Measurements from ENCODE around the gene CACNB4. TPM values are rescaled to one million over a fixed set of nuclear protein-coding genes. Genes with fewer than 3 reads are reported as not detected.

The CACNB4 gene
- total and polyA plus RNA-seq, 10 of the 15 experiments (the other 5 are each of a cell fraction or from before 2014, with no cell fraction given) = 2.0 to 21.6 (median 9.3) TPM

- TF ChIP-seq MLLT1 (IDR thresholded peaks at IDR 0.05) (no peak), SREBF1 (IDR thresholded peaks at IDR 0.05; ENCODE audit: low read length) (no peak), SKIL (IDR thresholded peaks at IDR 0.05; ENCODE audit: low read depth, poor library complexity, severe bottlenecking) (peak; percentile 73), CREM (IDR thresholded peaks at IDR 0.05; ENCODE audit: low read depth) (peak; percentile 55; the same call in 1 of the 2 replicates), BACH1 (IDR thresholded peaks at IDR 0.05; ENCODE audit: borderline replicate concordance) (0 out of 2 replicates have a peak, but pooled peaks have one; percentile 14), ETV6 (conservative IDR thresholded peaks at IDR 0.05 in 1 of 2, IDR thresholded peaks at IDR 0.05 in 1 of 2; ENCODE audit: borderline replicate concordance in 1 of 2, low read depth in 1 of 2) (no peak), GABPA (IDR thresholded peaks at IDR 0.05; ENCODE audit: low read depth) (no peak), SP1 (IDR thresholded peaks at IDR 0.05; ENCODE audit: low read depth, low read length) (peak; percentile 23), ZZZ3 (IDR thresholded peaks at IDR 0.05; ENCODE audit: control insufficient read depth, insufficient read length, low read depth) (no peak)
Observed at GRCh38 chr2:152025678-152026287, 73.1 kb downstream of the CACNB4 start (continued).
